Activated CD8-positive, alpha-beta memory T cell treated with anti-CD3 and anti-CD28 coated beads, Interleukin-2, amount 50 U/mL, for 1 hour (primary cell): Measurements from ENCODE around the gene ZNF891.

ENCODE experiments used
- DNase-seq: peaks from one replicate; pipeline ENCODE4 v3.0.0-alpha.2; 2020; ENCODE audit errors: extremely low read depth

Gene ZNF891

DNA sequence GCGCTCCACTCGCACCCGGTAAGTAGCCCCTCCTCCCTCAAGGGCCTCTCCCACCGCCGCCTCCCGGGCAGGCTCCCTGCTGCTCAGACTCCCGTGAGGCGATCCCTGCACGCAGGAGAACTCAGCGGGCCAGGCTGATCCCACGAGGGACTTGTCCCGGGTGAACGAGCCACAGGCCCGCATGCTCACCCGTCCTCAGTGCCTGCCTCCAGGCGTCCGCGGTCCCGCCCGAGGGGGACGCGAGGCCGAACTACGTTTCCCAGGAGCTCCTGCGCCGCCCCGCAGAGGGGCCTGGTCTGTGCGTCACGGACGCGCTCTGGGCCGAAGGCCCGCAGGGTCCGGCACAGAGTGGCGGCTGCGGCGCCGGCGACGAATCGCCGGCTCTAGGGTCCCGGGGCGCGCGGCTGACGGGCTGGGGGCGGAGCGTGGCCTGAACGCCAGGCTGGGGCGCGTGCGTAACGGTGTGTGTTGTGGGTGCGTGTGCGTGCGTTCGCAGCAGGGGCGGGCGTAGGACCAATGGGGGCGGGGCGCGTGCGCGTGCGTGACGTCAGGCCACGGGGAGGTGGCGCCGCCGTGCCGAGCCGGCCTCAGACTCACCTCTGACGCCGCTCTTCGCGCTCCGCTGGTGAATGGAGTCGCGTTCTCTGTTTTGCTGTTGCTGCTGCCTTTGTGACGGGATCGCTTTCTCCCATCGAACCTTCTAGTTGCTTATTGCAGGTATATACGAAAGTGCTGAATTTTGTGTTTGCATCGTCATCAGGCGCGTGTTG, at the start of gene ZNF891, which contains the start of gene ZNF10:
TSS of gene ZNF891 (minus strand) at position 237 of the 770 bp plus-strand sequence. CDS start 8,356 bp downstream, outside the sequence.
TSS of gene ZNF10 (plus strand) at position 590 of the 770 bp plus-strand sequence. CDS start 13,866 bp downstream, outside the sequence.
- peak; percentile 85 for DNase-seq

DNA sequence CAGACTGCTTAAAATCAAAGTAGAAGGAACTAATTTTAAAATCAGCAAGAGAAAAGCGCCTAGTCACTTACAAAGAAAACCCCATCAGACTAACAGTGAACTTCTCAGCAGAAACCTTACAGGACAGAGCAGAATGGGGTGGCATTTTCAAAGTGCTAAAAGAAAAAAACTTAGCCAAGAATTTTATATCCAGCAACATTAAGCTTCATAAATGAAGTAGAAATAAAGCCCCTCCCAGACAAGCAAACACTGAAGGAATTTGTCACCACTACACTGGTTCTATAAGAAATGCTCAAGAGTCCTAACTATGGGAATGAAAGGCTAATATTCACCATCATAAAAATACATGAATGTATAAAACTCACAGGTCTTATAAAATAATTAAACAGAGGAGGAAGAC, 44.8 kb upstream of the ZNF891 start:
- DNase-seq: no peak

DNA sequence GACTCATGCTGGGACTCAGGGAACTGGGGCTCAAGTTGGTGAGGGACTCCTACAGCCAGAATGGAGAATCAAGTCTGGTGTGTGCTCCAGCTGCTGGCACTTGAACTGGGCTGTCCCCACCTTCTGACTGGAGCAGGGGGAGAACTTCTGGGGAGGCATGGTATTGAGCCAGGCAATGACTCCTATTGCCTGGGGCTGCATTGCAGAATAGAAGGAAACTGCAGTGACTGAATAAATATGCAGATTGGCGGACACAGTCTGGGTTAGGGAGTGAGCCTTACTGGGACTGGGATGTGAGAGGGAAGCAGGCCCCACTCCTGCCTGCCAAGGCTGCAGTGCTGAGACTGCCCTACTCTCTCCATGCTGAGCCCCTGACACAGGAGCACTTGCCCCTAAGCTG, 42.4 kb upstream of the ZNF891 start:
- DNase-seq: no peak

DNA sequence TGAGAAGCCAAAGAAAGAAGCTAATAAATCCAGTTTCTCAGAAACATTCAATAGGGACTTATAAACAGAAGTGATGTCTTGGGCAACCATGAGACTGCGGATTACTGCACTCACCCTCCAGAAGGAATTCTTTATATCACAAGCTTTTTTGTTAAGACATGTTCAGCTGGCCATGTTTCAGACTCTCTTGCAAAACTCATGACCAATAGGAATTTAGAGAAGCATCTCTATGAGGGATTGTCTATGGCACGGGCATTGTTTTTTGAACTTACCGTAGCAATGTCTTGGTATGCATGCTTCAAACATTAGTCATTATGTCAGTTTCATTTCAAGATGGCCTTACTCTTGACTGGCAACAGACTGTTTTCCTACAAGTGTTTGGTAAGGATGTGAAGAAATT, 35.7 kb upstream of the ZNF891 start:
- no peak for DNase-seq

DNA sequence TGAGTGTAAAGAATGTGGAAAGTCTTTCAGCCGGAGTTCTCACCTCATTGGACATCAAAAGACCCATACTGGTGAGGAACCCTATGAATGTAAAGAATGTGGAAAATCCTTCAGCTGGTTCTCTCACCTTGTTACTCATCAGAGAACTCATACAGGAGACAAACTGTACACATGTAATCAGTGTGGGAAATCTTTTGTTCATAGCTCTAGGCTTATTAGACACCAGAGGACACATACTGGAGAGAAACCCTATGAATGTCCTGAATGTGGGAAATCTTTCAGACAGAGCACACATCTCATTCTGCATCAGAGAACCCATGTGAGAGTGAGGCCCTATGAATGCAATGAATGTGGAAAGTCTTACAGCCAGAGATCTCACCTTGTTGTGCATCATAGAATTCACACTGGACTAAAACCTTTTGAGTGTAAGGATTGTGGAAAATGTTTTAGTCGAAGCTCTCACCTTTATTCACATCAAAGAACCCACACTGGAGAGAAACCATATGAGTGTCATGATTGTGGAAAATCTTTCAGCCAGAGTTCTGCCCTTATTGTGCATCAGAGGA, 26.1 kb upstream of the ZNF891 start:
- DNase-seq: no peak

DNA sequence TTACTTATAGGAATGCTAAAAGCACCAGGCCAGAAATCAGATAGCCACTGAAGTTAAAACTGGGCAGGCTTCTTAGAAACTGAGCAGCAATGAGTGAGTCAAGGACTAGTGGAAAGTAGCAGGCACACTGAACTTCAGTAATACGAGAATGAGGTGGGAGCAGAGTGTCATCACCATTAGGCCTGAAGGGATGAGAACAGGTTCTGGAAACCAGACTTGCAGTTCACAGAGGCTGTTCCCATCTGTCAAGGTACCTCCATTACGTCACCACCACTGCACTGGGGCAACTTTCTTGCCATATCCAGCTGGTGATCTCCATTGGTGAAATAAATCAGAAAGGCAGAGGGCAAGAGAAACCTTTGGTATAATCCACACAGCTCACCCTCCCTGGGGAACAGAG, 15.9 kb upstream of the ZNF891 start:
- no peak for DNase-seq

DNA sequence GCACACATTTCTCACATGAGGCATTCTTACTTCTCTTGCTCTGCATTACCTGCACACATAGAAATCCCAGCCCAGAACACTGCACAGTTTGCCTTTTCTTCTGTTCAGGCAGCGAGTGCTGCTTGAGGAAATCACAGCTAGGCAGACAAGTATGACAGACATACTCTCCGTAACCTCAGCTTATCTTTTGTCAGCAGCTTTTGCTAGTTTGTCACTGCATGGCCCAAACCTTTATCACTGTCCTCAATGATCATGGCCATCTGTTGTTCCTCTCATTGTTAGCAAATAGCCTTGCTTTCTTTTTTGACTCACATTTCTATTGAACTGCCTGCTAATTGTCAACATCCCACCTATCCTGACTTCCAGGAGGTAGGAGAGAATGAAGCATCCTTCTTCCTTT, 5.7 kb upstream of the ZNF891 start:
- no peak for DNase-seq

DNA sequence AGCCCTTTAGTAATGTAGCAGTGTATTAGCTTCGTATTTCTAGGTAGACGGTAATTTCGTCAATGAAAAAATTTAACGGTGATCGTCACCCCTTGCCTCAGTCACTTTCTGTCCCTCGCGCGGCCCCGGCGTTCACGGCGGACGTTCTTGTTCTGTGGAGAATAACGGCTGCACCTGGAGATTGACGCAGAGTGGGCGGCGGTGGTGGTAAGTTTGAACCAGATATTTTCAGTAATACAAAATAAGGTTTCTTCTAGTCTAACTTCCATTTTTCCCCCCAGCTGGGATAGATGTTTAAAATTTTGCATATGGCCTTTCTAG, 694 bp upstream of the ZNF891 start:
- no peak for DNase-seq

DNA sequence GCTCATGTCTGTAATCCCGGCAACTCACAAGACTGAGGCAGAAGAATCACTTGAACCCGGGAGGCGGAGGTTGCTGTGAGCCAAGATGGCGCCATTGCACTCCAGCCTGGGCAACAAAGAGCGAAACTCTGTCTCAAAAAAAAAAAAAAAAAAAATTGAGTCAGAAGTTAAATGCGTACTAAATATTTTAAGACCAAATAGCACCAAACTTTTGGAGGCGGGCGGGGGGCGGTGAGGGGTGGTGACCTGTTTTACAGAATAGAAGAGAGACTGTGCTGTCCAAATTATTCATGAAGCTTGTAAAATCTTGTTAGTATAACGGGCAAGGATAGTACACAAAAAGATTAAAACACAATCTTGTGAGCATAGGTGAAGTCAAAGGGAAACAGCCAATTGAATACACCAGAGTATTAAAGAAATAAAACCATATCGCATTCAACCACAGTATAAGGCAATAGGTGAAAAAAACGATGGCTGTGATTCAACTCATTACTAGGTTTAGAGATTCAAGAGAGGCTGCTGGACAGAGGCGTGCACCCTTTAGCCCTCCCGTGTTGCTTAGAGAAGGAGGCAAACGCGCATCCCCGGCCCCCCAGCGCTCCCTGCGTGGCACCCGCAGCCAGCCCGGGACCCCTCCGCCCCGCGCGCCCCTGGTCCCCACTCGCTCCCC, 571 bp downstream of the ZNF891 start:
- DNase-seq: no peak

DNA sequence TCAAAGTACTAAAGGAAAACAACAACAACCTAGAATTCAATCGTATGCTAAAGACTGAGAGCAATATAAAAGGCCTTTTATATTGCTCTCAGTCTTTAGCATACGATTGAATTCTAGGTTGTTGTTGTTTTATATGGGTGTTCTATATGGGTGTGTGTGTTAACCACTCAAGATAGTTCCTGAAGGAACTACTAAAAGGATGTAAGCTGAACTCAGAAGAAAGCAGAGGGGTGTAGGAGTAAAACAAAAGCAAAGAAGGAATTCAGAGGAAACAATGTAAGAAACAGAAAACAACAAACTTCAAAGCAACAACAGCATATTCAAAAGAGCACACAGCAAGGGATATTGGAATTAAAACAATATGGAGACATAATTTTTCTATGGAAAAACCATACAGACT, 5.4 kb downstream of the ZNF891 start:
- no peak for DNase-seq

DNA sequence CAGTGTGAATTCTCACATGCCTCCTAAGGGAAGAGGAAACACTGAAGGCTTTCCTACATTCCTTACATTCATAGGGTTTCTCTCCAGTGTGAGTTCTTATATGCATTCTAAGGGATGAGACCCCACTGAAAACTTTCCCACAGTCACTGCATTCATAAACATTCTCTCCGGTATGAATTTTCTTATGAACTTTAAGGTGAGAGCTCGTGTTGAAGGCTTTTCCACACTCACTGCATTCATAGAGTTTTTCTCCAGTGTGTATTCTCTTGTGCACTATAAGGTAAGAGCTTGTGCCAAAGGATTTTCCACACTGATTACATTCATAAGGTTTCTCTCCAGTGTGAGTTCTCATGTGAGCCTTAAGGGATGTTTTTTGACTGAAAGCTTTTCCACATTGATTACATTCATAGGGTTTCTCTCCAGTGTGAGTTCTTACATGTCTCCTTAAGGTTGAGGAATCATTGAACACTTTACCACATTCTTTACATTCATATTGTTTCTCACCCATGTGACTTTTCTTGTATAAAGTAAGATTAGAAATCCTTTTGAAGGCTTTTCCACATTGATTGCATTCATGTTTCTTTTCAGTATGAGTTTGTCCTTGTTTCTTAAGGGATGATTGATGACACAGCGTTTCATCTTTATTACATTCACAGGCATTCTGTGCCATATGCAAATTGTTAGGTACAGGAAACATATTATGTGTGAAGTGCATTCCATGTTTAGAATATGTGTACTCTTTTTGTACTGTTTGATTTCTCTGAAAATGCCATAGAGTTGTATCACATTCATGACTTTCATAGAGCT, 9.5 kb downstream of the ZNF891 start:
- DNase-seq: no peak

DNA sequence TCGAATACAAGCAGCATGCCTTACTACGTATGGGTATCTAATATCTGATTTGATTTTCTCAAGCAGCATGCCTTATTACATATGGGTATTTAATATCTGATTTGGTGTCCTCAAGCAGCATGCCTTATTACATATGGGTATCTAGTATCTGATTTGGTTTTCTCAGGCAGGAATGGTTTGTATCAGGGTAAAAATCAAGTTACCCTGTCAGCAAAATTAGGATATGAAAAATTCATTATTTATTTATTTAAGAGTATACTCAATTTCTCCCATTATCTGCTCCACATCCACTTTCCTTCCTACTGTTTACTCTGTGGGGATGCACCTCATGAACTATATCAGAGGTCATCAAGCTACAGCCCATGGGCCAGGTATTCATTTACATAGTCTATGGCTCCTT, 21.9 kb downstream of the ZNF891 start:
- no peak for DNase-seq

DNA sequence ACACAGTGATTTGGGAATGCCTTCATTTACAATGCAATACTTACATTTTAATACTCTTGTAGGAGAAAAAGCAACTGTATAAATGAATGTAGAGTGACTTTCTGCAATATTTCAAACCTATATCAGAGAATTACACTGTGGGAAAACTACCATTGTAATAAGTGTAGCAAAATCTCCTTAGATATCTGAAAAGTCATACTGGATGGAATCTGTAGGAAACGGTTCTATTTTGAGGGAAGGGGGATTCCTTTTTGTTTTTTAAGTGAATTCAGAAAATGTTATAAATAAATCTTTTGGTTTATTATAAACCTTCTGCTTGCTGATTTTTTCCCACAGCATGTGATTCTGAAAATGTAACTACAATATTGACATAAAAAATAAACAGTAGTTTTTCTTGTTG, 23.0 kb downstream of the ZNF891 start:
- DNase-seq: no peak

DNA sequence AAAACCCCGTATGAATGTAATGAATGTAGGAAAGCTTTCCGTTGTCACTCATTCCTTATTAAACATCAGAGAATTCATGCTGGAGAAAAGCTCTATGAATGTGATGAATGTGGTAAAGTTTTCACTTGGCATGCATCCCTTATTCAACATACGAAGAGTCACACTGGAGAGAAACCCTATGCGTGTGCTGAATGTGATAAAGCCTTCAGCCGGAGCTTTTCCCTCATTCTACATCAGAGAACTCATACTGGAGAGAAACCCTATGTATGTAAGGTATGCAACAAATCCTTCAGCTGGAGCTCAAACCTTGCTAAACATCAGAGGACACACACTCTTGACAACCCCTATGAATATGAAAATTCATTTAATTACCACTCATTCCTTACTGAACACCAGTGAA, 23.8 kb downstream of the ZNF891 start:
- no peak for DNase-seq

DNA sequence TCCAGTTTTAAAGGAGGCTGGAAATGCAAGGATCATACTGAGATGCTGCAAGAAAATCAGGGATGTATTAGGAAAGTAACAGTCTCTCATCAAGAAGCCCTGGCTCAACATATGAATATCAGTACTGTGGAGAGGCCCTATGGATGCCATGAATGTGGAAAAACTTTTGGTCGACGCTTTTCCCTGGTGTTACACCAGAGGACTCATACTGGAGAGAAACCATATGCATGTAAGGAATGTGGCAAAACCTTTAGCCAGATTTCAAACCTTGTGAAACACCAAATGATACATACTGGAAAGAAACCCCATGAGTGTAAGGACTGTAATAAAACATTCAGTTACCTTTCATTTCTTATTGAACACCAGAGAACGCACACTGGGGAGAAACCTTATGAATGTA, 24.5 kb downstream of the ZNF891 start:
- DNase-seq: no peak

DNA sequence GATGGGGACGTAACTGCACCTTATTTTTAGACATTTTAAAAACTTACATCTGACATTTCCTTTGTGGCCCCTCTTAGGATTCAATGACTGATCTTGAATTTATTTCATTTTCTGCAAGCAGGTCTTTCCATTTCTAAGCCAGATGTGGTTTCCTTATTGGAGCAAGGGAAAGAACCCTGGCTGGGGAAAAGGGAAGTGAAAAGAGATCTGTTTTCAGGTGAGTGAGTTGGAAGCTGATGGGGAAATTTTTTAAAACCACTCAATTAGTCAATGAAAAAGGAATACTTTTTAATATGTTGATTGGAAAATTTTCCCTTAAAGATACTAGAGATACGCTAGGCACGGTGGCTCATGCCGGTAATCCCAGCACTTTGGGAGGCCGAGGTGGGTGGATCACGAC, 46.7 kb downstream of the ZNF891 start:
- DNase-seq: no peak

DNA sequence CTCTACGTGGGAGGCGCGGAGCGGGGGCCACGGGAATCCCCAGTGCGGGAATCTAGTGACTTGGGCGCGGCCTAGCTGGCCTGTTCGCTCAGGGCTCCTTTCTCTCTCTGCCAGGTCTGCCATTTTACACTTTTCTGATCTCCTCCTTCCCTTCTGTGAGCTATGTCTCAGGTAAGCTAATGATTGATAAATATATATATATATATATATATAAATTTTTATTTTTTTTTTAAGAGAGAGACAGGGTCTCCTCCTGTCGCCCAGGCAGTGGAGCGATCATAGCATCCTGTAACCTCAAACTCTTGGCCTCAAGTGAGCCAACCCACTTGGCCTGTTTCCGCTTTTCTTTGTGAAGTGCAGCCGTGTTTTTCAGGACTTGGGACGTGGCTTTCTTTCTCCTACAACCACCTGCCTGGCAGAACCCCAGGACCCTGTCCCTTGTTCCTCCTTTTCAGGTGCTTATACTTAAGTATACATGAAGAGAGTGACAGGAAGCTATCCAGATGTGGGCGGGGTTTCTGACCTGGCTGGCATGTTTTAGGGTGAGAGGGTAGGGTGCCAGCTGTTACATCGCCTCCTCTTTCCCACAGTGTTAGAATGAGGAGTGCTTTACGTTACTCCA, 48.8 kb downstream of the ZNF891 start:
- no peak for DNase-seq

DNA sequence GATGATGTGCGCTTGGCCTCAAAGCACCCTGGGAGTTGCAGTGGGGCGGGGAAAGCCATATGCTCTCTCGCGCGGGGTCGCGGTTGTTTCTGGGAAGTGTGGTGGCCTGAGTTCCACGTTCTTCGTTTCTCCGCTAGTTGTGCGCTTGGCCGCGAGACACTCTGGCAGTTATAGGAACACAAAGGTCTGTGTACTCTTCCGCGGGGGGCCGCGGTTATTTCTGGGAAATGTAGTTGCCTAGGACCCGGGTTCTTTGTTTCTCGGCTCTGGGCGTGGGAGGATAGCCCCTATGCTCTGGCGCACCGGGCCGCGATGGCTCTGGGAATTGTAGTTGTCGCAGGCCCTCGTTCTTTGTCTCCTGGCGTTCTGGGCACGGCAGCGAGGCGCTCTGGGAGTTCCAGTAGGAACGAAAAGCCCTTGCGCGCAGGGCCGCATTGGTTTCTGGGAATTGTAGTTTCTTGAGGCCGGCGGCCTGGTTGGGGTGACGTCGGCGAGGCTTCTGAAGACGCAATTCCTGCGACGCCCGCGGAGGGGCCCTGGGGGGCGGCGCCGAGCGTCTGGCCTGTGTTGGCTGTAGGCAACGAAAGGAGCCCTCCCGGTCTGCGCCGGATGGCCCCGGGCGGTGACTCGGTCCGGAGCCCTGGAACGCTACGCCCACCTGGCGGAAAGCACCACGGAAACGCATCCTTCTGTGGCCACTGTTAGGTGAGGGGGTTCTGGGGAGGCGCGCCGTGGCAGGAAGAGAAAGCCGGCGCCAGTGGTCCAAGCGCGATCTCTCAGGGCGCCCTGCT, 49.5 kb downstream of the ZNF891 start, which contains the start of gene ZNF140:
TSS of gene ZNF140 (plus strand) at position 556 of the 791 bp plus-strand sequence. CDS start 398 bp downstream, outside the sequence.
- peak; percentile 87 for DNase-seq

DNA sequence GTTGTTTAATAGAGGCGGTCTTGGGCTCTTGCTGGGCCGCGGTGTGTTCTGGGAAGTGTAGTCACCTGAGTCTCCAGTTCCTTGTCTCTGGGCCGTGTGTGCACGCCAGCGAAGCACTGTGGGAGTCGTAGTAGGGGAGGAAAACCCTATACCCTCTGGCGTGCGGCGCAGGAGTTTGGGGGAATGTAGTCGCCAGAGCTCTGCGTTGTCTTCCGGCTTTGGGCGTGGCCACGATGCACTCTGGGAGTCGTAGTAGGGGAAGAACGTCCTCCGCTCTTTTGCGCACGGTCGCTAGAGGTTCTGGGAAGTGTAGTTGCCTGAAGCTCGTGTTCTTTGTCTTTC, 50.1 kb downstream of the ZNF891 start:
- DNase-seq: peak; percentile 93

DNA sequence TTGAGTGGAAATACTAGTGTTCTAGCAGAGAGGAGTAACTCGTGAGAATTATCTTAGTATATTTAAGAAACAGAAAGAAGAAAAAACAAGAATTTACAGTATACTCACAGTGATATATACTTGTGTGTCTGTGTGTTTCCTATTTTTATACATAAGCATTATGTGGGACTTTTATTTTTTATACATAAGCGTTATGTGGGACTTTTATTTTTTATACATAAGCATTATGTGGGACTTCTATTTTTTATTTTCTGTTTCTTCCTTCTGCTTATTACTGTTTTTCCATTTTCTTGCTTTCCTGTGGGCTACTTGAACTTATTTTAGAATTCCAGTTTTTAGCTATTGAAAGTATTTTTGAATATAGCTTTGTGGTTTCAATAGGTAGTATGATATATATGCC, 56.2 kb downstream of the ZNF891 start:
- DNase-seq: no peak

DNA sequence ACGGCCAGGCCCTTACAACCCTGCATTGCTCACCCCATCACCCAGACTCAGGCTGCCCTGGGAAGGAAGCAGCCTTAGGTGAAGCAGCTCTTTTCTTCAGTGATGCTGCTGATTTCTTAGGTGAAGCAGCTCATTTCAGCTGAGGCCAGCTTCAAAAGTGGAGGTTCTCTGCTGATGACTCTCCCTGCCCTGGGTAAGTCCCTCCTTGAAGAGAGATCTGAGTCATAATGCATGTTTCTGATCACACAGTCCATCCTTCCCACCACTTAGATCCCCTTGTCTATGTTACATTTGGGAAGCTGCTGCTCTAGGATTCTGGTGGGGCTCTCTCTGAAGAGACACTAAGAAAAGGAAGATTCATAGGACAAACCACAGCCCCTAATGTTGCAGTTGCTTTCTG, 66.5 kb downstream of the ZNF891 start:
- DNase-seq: no peak
